Stimulated activated CD8-positive, alpha-beta memory T cell treated with anti-CD3 and anti-CD28 coated beads, Interleukin-2, amount 100 ng/mL, for 1 hour (primary cell): Measurements from ENCODE around the gene ST6GALNAC3.
"Not testable (repeated sequence)": the region's sequence is repeated elsewhere in the genome, so short reads cannot be mapped to it uniquely, and the experiment has no call there.

Source experiments
- DNase-seq, 2 donors: peaks; one replicate each; pipeline ENCODE4 v3.0.0-alpha.2; 2020; ENCODE audit warnings: low read depth in 2 of 2

Gene ST6GALNAC3

DNA sequence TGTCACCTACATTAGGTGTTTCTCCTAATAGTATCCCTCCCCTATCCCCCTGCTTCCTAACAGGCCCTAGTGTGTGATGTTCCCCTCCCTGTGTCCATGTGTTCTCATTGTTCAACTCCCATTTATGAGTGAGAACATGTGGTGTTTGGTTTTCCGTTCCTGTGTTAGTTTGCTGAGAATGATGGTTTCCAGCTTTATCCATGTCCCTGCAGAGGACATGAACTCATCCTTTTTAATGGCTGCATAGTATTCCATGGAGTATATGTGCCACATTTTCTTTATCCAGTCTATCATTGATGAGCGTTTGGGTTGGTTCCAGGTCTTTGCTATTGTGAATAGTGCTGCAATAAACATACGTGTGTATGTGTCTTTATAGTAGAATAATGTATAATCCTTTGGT lies 267.3 kb downstream of the ST6GALNAC3 start:
- not testable (repeated sequence) for DNase-seq

DNA sequence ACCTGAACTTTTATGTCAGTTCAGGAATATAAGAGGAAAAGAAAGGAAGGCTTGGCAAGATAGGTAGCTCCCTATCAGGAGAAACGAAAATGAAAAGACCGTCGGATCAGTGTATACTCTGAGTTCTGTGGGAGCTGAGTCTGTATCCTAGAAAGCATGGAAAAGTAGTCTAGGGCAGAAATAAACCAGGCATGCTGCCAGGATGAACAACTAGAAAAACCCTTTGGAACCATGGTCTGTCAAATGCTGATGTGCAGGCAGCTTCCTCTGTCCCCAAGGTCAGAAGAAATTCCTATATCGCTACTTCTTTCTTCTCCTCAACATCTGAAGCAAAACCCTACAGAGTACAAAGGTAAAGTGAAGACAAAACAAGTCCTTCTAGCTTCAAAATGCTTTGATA lies 268.8 kb downstream of the ST6GALNAC3 start:
- DNase-seq = no peak

DNA sequence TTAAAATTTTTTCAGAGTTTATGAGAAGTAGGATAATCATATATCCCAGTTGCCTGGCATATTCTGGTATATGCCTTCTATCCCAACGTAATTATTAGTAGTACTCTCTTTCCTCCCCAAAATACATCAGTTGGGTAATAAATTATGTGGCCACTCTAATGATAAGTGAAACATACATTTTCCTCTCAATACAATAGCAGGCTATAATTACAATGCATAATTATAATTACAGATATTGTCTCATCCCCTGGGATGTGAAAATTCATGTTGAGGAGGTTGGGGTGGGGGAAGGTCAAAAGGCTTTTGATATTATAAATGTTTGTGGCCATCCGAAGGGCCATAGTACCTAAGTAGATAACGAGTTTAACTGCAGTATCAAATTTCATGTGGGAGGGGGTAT lies 277.1 kb downstream of the ST6GALNAC3 start:
- DNase-seq = no peak

DNA sequence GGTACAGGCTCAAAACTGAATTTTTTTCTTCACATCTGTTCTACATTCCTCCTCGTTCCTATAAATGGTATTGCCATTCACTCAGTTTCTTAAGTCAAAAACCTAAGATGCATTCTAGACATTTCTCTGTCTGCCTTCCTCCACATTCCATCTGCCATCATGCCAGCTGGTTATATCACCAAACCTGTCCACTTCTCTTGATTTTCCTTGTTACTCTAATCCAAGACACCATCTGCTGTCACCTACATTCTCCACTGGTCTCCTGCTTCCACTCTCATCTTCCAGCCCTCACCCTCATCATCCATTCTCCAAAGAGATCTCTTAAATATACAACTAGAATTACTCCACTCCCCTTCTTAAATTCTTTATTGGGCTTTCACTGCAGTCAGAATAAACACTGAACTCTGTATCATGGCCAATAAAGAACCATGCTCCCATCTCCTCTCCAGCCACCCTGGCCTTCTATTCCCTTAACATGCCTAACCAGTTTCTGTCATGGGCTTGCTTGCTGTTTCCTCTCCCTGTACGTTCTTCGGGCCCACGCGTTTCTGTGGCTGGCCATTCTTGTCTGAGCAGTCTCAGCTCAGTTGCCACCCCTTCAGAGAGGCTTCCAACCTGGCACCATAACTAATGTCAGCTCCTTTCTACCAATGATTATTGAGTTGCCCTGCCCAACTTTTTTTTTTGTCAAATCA lies 278.3 kb downstream of the ST6GALNAC3 start:
- DNase-seq = no peak

DNA sequence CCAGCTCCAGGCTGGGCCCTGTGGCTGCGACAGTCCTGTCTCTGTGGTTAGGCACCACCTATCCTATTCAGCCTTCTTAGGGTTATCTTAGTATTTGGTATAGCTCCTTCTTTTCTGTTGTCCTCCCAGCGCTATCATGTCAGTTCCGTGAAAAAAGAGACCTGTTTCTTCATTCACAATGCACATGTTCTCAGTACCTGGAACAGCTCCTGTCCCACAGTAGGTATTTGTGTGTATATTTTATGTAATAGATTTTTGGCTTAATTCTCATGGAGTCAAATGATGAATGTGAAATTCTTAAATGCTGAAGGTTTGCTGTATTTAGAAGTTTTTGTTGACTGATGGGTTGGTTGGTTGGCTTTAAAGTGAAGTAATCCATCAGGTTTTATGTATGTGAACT lies 279.7 kb downstream of the ST6GALNAC3 start:
- no peak for DNase-seq

DNA sequence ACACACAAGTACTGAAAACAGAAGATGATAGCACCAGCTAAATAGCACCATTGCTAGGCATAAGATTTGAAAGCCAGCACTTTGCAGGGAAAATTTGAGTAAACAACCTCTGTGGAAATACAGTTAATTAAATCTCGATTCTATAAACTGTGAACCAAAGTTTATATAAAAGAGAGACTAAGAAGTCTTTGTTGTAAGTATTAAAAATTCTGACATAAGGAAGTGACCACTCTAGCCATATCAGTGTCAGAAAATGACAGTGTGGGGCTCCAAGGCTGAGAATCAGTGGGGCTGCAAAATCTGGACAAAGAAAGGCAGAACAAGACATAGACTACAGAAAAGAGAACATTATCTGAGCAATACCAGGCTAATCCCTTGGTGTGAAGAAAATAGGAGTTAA lies 292.2 kb downstream of the ST6GALNAC3 start:
- no peak for DNase-seq

DNA sequence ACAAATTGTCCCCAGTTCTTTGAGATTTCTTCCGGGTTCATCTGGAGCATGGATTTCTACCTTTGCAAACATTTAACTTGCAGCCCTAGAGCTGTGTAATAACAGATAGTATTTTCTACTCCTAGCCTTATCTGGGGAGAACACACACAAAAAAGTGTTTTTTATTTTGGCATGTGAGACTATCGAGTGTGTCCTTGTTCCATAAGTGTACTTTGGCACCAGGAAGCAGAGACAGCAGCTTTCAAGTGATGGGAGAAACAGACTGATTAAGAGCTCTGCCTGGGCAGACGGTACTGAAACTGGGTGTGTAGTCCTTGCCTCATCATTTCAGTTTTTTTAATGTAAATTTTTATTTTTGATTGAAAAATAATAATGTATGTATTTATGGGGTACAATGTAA lies 297.4 kb downstream of the ST6GALNAC3 start:
- no peak for DNase-seq

DNA sequence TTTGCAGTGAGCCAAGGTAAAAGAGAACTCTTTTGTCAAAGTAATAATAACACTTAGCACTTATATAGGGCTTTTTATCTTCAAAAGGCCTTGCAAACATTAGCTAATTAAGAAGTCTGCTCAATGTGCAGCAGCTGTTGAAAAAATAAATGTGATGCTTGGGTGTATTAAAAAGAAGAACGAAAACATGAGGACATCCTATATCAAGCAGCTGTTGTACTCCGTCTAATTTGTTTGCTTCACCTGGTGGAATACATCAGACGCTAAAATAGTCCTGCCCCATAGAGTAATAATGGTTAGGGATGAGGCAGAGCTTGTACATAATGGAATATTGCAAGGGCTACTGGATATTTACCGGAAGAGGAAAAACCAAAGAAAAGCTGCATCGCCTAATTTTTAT lies 299.5 kb downstream of the ST6GALNAC3 start:
- DNase-seq = no peak

DNA sequence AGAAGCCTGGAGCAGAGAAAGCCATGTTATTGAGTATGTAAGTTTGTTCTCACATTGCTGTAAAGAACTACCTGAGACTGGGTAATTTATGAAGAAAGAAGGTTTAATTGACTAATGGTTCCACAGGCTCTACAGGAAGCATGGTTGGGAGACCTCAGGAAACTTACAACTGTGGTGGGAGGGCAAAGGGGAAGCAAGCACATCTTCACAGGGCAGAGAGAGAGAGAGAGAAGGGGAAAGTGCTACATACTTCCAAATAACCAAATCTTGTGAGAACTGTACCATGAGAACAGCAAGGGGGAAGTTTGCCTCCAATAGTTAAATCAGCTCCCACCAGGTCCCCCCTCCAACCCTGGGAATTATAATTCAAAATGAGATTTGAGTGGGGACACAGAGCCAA lies 302.7 kb downstream of the ST6GALNAC3 start:
- no peak for DNase-seq

DNA sequence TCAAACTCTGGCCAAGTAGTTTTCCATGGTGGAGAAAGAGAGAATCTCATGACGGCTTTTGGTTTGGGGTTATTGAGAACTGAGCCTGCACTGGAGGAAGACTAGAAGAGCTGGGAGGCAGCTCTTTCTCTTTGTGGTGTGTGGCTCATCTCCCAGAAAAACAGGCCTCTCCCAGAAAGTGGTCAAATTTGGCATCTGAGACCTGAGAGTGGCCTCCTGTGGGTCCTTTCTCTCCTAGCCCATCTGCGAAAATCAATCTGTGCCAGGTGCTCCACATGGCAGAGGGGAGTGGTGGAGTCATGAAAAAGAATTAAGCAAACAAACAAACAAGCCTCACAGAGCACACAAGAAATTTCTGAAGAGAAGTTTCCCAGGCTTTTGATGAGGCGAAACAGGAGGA lies 305.0 kb downstream of the ST6GALNAC3 start:
- no peak for DNase-seq

DNA sequence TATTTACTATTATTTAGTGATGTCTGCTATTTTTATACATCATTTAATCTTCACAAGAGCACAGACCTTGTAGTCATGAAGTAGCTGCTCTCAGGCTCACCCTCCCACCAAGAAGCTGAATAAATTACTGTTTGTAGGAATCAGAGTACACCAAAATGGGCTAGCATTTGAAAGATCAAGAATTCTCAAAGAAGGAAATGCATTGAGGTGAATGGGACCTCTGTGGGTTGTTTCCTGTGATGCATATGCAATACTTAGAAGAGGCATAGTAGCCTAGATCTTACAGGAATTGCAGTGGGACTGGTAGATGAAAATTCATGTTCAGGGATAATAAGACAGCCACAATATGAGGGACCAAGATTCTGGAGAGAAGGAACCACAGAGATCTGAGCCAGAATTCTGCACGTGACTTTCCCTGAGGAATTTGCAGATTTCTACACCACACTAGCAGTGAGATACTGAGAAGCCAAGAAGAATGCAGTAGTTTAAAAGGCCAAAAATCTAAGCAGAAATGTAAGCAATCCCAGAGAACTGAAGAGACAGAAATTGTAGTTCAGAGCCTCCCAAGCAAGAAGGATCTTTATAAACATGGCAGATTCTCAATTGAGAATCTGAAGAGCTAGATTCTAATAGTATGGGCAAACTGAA lies 307.0 kb downstream of the ST6GALNAC3 start:
- no peak for DNase-seq

DNA sequence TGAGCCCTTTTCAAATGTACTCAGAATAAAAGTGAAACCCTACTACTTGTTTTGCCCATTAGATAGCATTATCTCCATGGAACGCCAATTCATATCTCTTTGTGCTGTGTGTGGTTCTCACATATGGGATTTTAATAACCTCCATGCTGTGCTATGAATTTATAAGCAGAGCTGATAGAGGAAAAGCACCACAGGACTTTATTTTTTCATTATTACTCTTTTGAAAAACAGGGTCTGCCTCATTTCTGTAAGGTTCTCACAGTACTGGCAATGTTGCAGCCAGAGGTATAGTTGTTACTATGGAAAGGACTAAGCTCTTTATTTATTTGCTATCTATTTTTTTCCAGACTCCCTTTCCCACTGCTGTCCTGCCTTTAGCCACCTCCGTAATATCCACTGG lies 313.7 kb downstream of the ST6GALNAC3 start:
- DNase-seq = no peak

DNA sequence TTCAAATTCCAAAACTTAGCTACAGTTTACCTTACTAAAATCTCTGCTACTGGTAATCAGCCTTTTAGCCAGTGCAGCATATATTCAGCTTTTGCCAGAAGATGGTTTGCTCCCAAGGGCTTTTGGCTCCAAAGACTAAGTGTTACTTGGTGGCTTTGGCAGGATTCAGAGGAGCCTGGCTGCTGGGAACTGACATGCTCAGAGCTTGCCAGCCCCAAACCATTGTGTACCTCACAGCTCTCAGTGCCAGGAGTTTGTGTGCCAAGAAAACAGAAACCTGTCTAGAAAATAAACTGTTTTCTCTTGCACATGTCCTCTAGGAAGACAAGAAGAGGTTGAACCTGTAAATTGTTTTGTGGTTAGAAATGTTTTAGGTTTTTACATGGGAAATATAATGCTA lies 315.9 kb downstream of the ST6GALNAC3 start:
- no peak for DNase-seq

DNA sequence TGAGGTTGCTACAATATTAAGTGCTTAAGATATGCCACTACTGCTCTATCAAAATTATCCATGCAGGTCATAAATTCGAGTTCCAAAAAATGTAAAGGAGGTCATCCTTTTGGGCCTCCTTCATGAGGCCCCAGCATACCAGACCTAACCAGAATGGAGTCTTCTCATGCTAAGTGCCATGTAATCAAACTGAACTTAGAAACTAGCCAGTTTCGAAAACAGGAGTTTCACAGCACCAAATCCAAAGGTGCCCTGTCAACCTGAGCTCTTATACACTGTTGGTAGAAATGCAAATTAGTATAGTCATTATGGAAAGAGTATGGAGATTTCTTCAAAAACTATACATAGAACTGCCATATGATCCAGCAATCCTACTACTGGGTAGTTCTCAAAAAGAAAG lies 320.5 kb downstream of the ST6GALNAC3 start:
- no peak for DNase-seq

DNA sequence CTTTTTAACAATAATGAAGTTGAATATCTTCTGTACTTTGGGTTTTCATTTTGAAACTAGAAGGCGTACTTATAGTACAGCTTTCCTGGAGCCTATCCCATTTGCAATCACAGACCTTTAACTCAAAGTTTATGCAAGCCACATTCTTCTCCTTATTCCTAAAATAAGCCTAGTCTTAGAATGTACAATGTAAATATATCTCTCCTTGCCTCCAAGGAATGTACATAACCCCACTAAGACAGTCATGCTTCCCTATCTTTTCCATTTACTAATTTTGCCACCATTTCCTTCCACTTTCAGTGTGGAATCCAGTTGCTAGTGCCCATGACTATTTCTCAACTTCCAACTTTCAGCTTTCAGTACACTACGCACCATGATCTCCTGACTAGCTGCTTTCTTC lies 327.6 kb downstream of the ST6GALNAC3 start:
- DNase-seq = no peak

DNA sequence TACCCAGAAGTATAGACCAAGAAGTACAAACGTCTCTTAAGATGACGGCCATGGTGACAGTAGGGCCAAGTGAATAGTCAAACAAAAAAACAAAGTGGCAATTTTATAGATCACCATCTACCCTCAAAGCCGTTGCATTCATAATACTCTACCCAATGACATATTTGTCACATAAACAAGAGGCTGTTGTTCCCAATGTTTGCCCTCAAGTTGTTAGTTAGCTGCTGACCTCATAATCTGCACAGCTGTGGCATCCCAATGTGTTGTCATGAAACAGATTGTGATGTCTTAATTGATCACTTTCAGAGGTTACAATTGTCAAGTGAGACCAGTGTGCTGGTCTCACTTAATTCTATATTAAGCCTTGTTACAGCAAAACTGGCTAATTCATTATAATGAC lies 333.8 kb downstream of the ST6GALNAC3 start:
- DNase-seq = no peak

DNA sequence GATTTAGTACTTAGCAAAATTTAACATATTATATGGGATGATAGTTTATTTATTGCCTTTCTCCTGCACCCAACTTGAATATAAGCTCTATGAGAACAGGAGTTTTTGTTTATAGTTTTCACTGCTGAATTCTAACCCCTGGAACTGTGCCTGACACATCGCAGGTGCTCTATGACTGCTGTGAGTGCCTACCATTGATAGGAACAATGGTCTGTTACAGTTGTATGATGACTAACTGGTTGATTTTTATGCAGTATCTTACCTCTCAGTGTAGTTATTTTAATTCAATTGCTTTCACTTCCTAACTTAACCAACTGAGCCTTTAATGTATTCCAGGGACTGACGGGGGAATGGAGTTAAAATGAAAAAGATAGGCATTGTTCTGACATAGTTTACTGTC lies 336.0 kb downstream of the ST6GALNAC3 start:
- DNase-seq = no peak

DNA sequence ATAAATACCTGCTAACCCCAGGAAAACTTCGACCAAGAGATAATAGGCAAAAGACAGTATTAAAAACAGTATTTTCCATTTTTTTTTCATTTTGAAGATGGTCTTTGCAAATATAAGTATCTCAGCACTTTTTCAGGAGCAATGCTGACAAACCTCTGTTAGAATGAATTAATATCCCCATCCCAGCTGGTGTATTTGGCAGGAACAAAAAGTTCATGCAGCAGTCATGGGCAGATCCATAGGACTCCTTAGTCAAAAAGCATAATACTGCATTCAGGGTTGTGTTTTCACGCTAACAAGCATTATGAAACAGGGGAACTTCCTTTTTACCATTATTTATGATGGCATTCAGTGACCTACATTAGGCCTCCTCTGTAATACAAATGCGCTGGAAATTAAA lies 344.0 kb downstream of the ST6GALNAC3 start:
- no peak for DNase-seq

DNA sequence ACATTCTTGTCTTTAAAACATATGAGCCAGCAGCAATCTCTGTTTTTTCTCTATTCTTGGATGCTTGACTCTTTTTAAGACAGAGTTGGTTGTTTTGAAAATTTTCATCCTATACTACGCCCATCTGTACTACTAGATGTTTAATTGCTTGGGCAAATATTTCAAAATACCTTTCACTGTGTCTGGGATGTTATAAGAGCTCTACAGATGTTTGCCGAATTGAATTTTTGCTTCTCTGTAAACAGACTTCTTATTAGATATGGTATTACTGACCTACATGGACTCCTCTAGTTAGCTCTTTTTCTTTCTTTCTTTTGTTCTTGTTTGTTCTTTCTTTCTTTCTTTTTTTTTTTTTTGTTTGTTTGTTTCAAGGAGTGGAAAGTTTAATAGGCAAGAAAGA lies 345.1 kb downstream of the ST6GALNAC3 start:
- no peak for DNase-seq

DNA sequence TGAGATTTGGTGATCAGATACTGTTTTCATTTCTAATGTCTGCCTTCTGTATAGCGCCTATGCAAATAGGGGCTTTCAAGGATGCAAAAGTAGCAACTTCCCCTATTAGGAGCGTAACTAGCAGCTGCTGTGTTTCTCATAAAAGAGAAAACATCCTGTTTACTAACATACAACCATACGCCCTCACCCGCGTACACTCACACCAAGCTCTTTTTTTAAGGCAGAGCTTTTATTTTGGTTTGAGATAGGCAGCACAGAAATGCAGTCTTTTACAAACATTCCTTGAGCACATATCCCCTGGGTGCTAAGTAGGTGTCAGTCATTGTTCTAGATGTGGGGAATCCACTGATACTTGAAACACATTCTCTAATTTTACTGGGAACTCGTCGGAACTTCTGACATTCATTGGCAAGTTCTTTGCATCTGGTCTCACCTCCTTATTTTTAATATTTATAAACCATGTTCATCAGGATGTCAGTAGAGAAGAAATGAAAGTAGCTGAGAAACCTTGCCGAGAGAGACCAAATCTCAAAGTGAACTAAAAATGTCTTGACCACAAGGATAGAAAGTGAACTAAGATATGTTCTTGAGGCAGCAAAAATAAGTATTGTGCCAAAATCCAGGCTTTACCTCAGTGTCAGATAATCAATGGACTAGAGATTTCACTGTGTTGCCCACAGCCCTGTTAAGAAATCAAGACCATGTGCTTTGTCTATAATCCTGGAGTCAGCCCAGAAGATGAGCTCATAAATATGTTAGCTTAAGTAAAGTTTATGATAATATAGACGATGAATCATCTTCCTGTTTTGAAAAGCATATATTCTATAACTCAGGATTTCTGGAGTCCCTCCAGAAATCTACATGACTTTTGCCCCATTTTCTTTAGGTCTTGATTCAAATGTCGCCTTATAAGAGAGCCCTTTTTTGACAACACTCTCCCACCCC lies 350.9 kb downstream of the ST6GALNAC3 start:
- DNase-seq = no peak

DNA sequence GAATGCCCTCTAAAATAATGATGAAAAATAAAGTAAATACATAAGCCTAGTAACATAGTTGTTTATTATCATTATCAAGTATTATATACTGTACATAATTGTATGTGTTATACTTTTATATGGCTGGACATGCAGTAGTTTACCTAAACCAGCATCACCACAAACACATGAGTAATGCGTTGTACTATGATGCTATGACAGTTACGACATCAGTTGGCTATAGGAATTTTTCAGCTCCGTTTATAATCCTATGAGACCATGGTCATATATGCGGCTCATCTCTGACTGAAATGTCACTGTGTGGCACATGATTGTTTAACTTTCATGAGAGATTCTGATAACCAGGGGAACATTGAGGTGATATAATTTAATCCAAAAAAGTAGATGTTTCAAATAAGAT lies 352.1 kb downstream of the ST6GALNAC3 start:
- no peak for DNase-seq

DNA sequence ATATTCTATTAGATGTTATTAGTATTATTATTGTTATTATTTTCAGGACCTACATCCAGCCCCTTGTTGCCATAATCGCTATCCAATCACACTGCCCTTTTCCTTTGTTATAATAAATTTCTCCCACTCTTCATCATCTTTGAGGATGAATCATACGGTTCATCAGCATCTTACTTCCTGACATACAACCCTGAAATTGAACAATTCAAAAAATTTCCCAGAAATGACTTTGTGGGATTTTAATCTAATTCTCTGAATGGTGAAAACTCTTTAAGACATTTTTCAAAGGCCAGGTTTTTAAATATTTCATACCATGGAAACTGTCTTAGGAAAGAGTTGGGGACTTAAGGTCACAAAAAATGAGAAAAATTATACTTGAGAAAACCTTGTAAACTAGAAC lies 353.5 kb downstream of the ST6GALNAC3 start:
- no peak for DNase-seq

DNA sequence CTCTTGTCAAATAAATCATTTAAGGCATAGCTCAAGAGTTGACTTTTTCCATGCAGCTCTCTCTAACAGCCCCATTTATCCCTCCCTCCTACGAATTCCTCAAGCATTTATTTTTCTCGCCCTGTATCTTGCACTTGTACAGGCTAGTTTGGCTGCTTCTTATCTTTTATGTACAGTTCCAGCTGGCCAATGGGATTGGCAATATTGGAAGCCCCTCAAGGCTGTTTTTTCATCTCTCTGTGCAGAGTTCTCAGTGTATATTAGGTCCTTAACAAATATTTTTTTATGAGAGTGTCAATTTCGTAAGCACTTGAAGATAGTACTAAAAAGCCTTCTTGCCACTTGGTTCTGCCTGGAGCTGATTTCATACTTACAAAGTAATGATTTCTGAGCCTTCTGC lies 356.0 kb downstream of the ST6GALNAC3 start:
- DNase-seq = no peak
